HG02678 (cell line): Measurements from ENCODE around the gene MSRB3.

Experiments used
- ATAC-seq: cut with Tn5 transposase; IDR thresholded peaks from one replicate; pipeline ENCODE4 v1.9.1; 2021; ENCODE audit warnings: mild to moderate bottlenecking, moderate library complexity; ENCODE audit not compliant: unreplicated experiment

Gene MSRB3

GRCh38 chr12:65278576-65279368 lies at the start of gene MSRB3:
MSRB3 (plus strand) TSS chr12:65278683; CDS start chr12:65308580, 29,897 bp downstream.
- peak; percentile 73 for ATAC-seq

- ATAC-seq = no peak
These were observed 49.0 kb upstream of the MSRB3 start for GRCh38 chr12:65229441-65229840.

- no peak for ATAC-seq
These were observed 45.9 kb upstream of the MSRB3 start for GRCh38 chr12:65232476-65233077.

GRCh38 chr12:65237153-65237552 lies 41.3 kb upstream of the MSRB3 start:
- ATAC-seq = no peak

- ATAC-seq = no peak
These were observed 39.9 kb upstream of the MSRB3 start for GRCh38 chr12:65238609-65239008.

- ATAC-seq = no peak
These were observed 29.5 kb upstream of the MSRB3 start for GRCh38 chr12:65248656-65249633.

- ATAC-seq = no peak
These were observed 26.0 kb upstream of the MSRB3 start for GRCh38 chr12:65252515-65252914.

GRCh38 chr12:65257986-65258385 lies 20.5 kb upstream of the MSRB3 start:
- ATAC-seq = no peak

GRCh38 chr12:65259501-65259900 lies 19.0 kb upstream of the MSRB3 start:
- peak; percentile 60 for ATAC-seq

- no peak for ATAC-seq
These were observed 14.7 kb upstream of the MSRB3 start for GRCh38 chr12:65263777-65264176.

- no peak for ATAC-seq
These were observed 12.1 kb upstream of the MSRB3 start for GRCh38 chr12:65266408-65266807.

GRCh38 chr12:65269603-65270002 lies 8.9 kb upstream of the MSRB3 start:
- ATAC-seq = no peak

- no peak for ATAC-seq
These were observed 3.7 kb upstream of the MSRB3 start for GRCh38 chr12:65274602-65275272.

GRCh38 chr12:65275627-65276026 lies 2.9 kb upstream of the MSRB3 start:
- ATAC-seq = no peak

GRCh38 chr12:65276916-65277530 lies 1.5 kb upstream of the MSRB3 start:
- ATAC-seq = no peak

GRCh38 chr12:65277994-65278575 lies 398 bp upstream of the MSRB3 start:
- no peak for ATAC-seq

- peak; percentile 14 for ATAC-seq
These were observed 1.1 kb downstream of the MSRB3 start for GRCh38 chr12:65279369-65280112.

GRCh38 chr12:65280306-65280705 lies 1.8 kb downstream of the MSRB3 start:
- ATAC-seq = no peak

GRCh38 chr12:65282840-65283239 lies 4.4 kb downstream of the MSRB3 start:
- ATAC-seq = no peak
